ENCODE measurements around the gene CIPC.

GRCh38 chr14:77157740-77158139, 59.7 kb downstream of the CIPC start:
- no peak for TF ChIP-seq CTCF (conservative IDR thresholded peaks at IDR 0.05)
- TF ChIP-seq EZH2 (IDR thresholded peaks at IDR 0.05; ENCODE audit: low read depth), result no peak
